Suprapubic skin (tissue), 3 donors: ENCODE data around the gene COPS9.

Experiments
- CTCF ChIP-seq, 2 donors: fragments of 200-600 bp in 1 of 2; fragments of 450-650 bp in 1 of 2; sonication (generic) in 1 of 2; IDR thresholded peaks; one replicate each; pipeline ENCODE4 v1.5.1; 2016 to 2019; ENCODE audit warnings: antibody characterized with exemption in 2 of 2, mild to moderate bottlenecking in 1 of 2, moderate library complexity in 1 of 2
- POLR2A ChIP-seq, 2 donors: fragments of 450-650 bp; IDR thresholded peaks; one replicate each; pipeline ENCODE4 v1.6.1; 2017; ENCODE audit warnings: antibody characterized with exemption in 2 of 2, mild to moderate bottlenecking in 2 of 2, moderate library complexity in 2 of 2

GRCh38 chr2:240155745-240156390 lies 19.8 kb upstream of the COPS9 start:
- no peak for TF ChIP-seq CTCF (IDR thresholded peaks at IDR 0.05)
- TF ChIP-seq POLR2A (IDR thresholded peaks at IDR 0.05), result no peak
